HG03342 (cell line): ENCODE results near the gene GFOD1.
"Not testable (repeated sequence)": the region's sequence is repeated elsewhere in the genome, so short reads cannot be mapped to it uniquely, and the experiment has no call there.

Experiments
- ATAC-seq: cut with Tn5 transposase; IDR thresholded peaks from one replicate; pipeline ENCODE4 v1.9.1; 2021; ENCODE audit warnings: mild to moderate bottlenecking, moderate library complexity; ENCODE audit not compliant: unreplicated experiment

The GFOD1 gene

GRCh38 chr6:13511913-13512717 is 24.7 kb upstream of the GFOD1 start:
- ATAC-seq, result no peak

GRCh38 chr6:13511141-13511571 is 23.8 kb upstream of the GFOD1 start:
- not testable (repeated sequence) for ATAC-seq

DNA sequence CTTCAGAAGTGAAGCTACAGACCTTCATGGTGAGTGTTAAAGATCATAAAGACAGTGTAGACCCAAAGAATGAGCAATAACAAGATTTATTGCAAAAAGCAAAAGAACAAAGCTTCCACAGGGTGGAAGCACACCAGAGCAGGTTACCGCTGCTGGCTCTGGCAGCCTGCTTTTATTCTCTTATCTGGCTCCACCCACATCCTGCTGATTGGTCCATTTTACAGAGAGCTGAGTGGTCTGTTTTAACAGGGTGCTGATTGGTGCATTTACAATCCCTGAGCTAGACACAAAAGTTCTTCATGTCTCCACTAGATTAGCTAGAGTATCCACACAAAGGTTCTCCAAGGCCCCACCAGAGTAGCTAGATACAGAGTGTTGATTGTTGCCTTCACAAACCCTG is 23.0 kb upstream of the GFOD1 start:
- ATAC-seq, result not testable (repeated sequence)

DNA sequence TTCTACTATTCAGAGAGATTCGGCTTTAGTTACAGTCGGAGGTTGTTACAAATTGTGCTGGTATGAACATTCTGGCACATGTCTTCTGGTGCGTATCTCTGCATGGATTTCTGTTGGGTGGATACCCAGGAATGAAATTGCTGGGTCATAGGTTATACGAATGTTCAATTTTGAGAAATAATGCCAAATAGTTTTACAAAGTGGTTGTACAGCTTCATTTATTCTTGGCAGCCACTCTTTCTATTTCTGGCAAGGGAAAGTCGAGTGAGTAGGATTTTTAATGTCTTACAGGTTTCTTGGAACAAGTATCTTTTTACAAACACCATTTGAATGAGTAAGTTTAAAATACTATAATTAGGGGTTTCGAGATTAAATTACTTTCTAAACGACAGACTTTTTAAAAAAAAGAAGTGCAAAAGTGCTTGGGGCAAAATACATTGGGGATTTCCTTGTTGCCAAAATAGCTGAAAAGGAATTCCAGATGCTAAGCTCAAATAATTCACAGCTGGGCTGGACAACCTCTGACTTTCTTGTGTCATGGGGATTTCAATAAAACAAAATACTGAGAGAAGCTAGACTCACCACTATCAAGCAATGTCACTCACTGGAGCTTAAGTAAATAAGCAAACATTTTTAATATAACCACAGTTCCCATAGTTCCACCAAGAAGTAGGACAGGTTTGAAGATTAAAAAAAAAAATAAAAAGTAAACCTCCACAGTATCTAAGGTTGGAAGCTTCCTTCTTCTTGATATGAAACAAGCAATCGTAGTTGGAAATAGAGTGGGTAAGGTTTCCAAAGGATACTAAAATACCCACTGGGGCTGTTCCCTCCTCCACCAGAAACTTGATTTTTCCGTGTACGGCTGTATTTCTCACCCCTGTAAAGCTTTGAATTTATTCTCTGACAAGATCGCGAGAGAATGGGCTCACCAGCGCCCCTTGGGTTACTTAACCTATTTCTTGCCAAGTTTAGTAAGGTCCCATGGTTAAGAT is 21.6 kb upstream of the GFOD1 start:
- ATAC-seq, result no peak

DNA sequence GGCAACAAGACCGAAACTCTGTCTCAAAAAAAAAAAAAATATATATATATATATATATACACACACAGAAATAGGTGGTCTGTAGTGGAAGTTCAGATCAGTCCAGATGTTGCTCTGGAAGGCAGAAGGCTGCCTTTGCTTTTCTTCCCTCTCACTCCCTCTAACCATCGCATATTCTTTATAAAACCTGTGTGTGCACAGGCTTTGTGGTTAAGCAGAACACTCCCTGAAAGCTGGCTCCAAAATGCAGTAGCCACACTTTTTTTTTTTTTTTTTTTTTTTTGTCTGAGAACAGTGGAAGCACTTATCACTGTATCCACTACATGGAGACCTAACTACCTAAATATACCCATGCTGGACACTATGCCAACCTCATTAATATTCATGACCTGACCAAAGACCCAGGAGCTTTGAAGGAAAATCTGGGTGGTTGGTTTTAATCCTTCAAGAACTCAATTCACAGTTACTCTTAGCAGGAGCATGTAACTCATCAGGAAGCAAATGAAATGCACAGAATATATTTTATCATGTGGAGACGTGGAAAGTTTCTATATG is 20.0 kb upstream of the GFOD1 start:
- no peak for ATAC-seq

- ATAC-seq, result no peak
Observed at GRCh38 chr6:13505345-13505734, 17.9 kb upstream of the GFOD1 start.

- no peak for ATAC-seq
Observed at GRCh38 chr6:13504611-13505344, 17.4 kb upstream of the GFOD1 start.

- ATAC-seq, result no peak
Observed at GRCh38 chr6:13500915-13501314, 13.5 kb upstream of the GFOD1 start.

- ATAC-seq, result no peak
Observed at GRCh38 chr6:13500264-13500663, 12.9 kb upstream of the GFOD1 start.

- no peak for ATAC-seq
Observed at GRCh38 chr6:13496513-13497190, 9.3 kb upstream of the GFOD1 start.

- no peak for ATAC-seq
Observed at GRCh38 chr6:13495818-13496217, 8.4 kb upstream of the GFOD1 start.

GRCh38 chr6:13495112-13495776 is 7.8 kb upstream of the GFOD1 start:
- no peak for ATAC-seq

DNA sequence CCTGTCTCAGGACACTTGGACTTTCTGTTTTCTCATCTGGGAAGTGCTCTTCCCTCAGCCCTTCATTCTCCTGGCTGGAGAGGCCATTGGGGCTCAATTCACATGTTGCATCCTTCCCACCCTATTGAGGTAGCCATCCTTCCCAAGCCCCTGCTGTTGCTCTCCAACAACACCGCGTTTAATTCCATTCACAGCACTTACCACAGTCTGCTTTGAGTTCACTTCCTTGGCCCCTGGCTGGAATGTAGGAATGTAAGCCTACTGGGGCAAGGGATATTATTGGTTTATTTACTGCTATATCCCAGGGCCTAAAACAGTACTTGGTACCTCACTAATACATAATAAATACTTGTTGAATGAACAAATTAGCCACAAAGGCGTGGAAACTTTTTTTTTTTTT is 6.7 kb upstream of the GFOD1 start:
- no peak for ATAC-seq

- no peak for ATAC-seq
Observed at GRCh38 chr6:13493147-13493546, 5.7 kb upstream of the GFOD1 start.

GRCh38 chr6:13492357-13492756 is 5.0 kb upstream of the GFOD1 start:
- no peak for ATAC-seq

GRCh38 chr6:13491538-13491937 is 4.1 kb upstream of the GFOD1 start:
- ATAC-seq, result no peak

- no peak for ATAC-seq
Observed at GRCh38 chr6:13490402-13490801, 3.0 kb upstream of the GFOD1 start.

GRCh38 chr6:13488896-13489237 is 1.5 kb upstream of the GFOD1 start:
- ATAC-seq, result no peak

- no peak for ATAC-seq
Observed at GRCh38 chr6:13488015-13488895, 855 bp upstream of the GFOD1 start.
